GM21390 (cell line): ENCODE results near the gene DUS1L.

ENCODE experiments used
- ATAC-seq: cut with Tn5 transposase; IDR thresholded peaks from one replicate; pipeline ENCODE4 v1.9.1; 2021; ENCODE audit not compliant: unreplicated experiment

The DUS1L gene

DNA sequence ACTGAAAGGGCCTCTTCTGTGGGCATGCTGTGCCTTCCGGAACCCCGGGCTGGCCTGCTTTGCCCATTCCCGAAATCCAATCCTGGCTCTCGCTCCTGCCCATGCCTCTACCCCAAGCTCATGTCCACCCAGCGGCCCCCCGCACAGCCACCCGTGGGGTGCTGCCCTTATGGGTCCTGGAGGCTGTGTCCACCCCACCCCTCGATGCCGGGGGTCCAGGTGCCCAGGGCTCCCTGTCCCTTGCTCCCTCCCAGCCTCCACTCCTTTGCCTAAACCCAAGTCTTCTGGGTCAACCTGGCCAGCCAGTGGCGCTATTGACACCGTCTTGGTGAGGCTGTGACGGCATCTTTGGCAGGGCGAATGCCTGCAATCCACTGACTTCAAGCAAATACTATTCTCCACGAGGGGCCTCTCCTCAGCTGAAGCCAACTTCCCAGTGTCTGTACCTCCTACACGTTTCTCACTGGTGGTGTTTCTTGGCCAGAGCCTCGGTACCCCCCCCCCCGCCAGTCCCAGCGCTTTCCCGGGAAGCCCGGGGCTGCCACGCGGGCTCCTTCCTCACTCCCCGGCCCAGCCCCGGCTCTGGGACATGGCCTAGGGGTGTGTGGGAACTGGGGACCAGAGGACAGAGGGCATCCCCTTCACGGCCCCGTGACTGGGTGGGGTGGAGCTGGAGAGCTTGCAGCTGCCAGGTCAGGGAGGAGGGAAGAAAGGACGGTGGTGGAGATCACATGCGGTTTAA, 12.2 kb upstream of the DUS1L start:
- ATAC-seq, result no peak

DNA sequence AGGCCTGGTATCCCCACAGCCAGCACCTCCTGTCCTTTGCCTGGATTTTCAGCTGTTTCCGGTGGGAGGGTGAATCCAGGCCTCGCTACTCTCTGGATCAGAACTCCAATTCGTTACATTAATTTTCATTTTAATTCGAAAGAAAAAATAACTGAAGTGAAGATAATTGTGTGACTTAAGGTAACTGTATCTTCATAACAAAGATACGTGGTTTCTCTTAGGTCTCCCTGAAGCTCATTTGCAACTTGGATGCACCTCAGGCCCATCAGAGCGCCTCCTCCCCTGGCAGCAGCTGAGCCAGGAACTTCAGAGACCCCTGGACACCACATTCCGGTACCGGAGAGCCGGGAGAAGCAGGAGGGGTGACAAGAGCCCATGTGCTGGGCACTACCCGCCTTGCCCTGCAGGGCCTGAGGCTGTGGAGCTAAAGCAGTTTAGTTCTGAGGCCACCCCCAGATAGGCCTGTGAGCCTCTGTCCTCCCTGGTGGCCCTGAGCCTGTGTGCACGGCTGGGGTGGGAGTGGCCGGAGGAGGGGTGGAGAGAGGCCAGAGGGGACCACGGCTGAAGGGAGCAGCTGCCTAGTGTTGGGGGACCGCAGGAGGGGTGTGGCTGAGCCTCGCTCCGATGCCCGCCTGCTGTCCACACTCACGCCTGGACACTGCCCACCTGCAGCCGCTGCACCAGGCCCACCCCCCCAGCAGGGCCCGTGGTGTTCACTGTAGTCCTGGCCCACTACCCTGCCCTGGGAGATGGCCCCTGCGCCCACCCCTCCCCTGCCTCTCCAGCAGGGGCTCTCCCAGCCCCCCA, 11.4 kb upstream of the DUS1L start:
- no peak for ATAC-seq

GRCh38 chr17:82076018-82076784, 10.6 kb upstream of the DUS1L start:
- no peak for ATAC-seq

DNA sequence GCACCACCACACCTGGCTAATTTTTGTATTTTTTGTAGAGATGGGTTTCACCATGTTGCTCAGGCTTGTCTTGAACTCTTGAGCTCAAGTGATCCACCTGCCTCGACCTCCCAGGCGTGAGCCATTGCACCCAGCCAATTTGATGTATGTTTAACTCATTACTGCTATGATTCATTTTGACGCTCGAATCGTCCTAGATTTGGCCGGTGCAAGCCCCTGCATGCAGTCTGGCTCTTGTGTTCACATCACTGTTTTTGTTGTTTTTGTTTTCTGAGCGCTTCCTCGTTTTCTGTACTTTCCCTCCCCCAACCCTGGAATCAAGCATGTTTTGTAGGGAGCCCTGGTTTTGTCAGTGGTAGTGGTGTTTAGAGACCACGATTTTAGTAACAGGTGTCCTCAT, 7.8 kb upstream of the DUS1L start:
- no peak for ATAC-seq

- no peak for ATAC-seq
These were observed 7.2 kb upstream of the DUS1L start for GRCh38 chr17:82072827-82073226.

DNA sequence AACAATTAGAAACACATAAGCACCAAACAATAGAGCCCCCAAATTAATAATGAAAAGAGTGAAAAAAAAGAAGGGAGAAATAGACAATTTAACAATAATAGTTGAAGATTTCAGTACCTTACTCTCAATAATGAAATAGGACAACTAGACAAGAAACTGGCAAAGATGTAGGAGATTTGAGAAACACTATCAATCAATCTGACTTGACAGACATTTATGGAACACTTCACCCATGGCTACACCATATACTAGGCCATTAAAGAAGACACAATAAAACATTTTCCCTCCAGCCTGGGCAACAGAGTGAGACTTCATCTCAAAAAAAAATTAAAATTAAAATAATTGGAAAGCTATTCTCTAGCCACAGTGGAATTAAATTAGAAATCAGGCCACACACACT, 5.0 kb upstream of the DUS1L start:
- no peak for ATAC-seq

DNA sequence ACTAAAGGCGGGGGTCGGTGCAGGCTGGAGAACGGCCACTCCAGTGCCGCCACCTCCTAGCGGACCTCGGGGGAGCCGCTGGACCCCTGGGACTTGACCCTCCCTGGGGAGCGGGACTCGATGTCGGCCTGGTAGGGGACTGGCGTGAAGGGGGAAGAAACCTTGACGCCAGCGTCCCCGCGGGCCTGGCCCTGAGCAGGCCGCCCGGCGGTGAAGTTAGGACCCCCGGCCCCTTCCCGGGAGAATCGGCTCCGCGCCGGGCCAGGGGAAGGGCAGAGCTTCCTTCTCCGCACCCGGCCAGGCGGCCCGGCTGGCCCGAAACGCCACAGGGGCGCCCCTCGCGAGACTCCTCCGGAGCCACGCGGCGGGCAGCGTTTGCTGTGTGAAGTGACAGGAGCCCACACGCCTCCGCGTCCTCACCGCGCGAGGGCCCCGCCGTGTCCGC, 389 bp downstream of the DUS1L start:
- ATAC-seq, result no peak

- ATAC-seq, result no peak
These were observed 991 bp downstream of the DUS1L start for GRCh38 chr17:82064433-82065192.

GRCh38 chr17:82063424-82064415, 1.9 kb downstream of the DUS1L start:
- ATAC-seq, result no peak

DNA sequence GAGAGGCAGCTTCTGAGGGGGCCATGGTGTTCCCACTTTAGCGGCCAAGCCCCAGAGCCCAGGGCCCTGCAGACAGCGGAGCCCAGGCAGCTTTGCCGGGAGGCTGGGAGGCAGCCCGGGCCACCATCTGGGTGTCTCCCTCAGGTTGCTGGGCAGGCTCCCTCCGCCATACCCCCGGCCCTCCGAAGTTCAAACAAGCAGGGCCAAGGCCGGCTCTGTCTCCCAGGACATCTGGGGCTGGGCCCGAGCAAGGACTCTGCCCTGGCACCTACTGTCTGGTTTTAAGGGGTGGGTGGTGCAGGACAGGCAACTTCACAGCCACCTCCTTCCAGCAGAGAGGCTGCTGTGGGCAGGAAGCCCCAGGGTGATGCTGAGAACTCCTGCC, 2.6 kb downstream of the DUS1L start:
- ATAC-seq, result no peak

DNA sequence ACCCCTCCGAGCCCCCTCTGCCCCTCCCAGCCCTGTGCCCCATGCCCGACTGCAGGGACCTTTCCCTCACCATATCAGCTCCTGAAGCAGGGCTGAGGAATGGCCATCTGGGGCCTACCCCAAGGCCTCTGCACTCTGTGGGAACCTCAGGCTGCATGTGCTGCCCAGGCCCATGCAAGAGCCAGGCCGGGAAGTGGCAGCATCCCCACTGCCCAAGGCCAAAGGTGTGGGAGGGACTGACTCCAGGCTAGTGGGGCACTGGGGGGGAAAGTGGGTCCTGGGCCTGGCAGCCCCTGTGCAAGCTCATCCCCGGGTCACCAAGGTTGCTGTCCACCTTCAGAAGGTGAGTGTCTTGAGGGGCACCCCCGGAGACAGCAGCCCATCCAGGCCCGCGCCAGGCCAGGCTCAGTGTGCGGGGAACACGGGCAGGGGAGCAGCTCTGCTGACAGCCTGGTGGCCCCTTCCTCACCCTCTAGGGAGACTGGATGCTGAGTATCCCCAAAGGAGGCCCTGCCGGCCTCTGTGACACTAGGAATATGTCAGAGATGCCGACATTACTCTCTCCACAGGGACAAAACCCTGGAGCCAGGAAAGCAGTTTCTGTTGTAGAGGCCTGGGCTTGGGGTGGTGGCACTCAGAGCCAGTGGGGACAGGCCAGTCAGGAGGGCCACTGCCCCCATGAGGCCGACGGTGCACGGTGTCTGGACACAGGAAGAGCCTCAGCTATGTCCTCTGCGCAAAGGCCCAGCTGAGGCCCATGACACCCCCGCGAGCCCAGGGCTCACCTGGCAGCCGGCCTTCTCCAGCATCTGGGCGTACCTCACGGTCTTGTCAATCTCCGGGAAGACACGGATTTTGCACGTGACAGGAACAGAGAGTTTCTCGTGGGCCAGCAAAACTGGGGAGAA, 3.3 kb downstream of the DUS1L start:
- ATAC-seq, result no peak

GRCh38 chr17:82061047-82061925, 4.3 kb downstream of the DUS1L start:
- ATAC-seq, result no peak

DNA sequence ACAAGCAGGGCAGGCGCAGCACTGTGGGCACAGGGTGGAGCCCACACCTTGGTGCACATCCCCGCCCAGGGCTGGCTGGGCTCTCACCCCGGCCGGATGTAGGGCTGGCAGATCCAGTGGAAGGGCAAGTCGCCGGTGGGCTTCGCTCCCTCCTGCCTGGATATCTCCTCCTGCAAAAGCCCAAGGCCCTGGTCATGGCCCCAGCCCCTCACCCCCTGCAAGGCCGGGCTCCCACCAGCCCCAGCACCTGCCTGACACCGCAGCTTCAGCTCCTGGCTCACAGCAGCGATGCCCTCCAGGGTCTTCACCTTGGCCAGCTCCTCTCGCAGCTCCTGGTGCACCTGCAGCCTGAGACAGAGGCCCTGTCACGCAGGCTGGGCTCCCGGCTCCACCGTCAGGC, 5.0 kb downstream of the DUS1L start:
- ATAC-seq, result no peak

DNA sequence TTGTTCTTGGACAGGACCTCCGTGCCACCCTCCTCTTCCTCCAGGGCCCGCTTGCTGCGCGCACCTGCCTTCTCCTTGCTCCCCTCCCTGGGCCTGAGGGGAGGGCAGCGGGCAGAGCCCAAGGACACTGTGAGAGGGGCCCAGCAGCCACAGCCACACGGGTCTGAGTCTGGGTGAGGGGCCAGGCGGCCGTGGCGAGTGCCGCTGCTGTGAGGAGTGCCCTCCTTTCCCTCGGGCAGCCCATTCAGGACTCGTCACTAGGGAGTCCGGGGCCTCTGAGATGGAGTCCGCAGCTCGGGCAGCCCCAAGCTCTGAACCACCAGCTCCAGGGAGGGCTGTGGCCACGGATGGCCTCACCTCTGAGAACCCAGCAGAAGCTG, 5.6 kb downstream of the DUS1L start:
- no peak for ATAC-seq

- no peak for ATAC-seq
These were observed 6.2 kb downstream of the DUS1L start for GRCh38 chr17:82059272-82060000.

DNA sequence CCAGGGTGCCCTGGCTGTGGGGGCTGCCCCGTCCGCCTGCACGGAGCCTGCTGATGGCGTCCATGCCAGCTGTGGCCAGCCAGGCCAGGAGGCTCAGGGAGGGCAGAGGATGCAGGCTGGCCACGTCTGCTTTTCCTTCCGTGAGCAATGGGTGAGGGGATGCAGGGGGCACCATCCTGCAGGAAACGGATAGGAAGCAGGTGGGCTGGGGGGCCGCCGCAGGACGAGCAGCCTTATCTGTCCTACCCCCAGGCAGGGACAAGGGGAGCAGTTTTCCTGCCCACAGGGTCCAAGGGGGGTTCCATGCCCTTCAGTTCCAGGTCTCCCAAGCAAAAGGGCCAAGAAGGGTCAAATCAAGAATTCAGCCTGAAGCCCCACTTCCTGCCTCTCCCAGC, 6.8 kb downstream of the DUS1L start:
- ATAC-seq, result no peak

DNA sequence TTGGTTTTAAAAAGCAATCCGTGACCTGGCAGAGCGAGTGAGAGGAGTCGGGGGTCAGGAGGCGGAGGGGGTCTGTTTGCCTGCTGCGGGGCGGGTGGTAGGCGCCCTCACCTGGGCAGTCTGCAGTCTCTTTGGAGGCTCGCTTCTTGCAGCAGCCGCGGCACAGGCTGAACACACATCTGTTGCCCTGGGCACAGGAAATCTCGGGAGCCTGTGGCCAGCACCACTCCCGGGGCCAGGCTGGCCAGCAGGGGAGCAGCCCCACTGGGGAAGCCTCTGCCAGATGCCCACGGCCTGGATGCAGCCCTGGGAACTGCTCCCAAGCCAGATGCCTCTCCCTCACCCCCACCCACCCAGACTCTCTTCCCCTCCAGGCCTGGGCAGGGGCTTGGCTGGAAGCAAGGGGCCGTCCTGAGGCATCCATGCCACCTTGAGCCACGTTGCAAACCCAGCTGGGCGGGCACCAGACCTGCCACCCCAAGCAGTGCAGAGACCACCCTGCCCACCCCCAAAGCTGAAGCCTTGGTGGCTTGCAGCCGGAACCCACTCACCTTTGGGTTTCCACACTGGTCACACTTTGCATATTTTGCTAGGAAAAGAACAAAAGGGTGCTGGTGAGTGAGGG, 7.3 kb downstream of the DUS1L start:
- ATAC-seq, result no peak
